GM12878 (cell line): ENCODE results near the gene LRRC23. TPM values are rescaled to one million over a fixed set of nuclear protein-coding genes. Genes with fewer than 3 reads are reported as not detected.

Source experiments
- ATF2 ChIP-seq: IDR thresholded peaks from 2 replicates; pipeline ENCODE4 v1.6.1; 2012; ENCODE audit warnings: low read length, inconsistent platforms
- CTCF ChIP-seq, 3 experiments: IDR thresholded peaks in 2 of 3; conservative IDR thresholded peaks in 1 of 3; 2 replicates each; pipeline ENCODE4 v1.5.1; 2011; ENCODE audit warnings: low read depth in 3 of 3, low read length in 3 of 3, mild to moderate bottlenecking in 3 of 3, control low read depth in 2 of 3, moderate library complexity in 2 of 3, inconsistent platforms in 1 of 3, mixed read lengths in 1 of 3; ENCODE audit not compliant: control insufficient read depth in 2 of 3, insufficient read depth in 1 of 3; ENCODE audit errors: extremely low read depth in 1 of 3
- CUX1 ChIP-seq: IDR thresholded peaks from 2 replicates; pipeline ENCODE4 v1.6.1; 2012; ENCODE audit warnings: improper control_type of control experiment, low read depth, low read length; ENCODE audit not compliant: insufficient replicate concordance
- HCFC1 ChIP-seq: fragments of 150-350 bp; IDR thresholded peaks from 2 replicates; pipeline ENCODE4 v1.6.1; 2014; ENCODE audit warnings: low read length
- HDAC6 ChIP-seq: fragments of 200-600 bp; sonication (generic); IDR thresholded peaks from one replicate; pipeline ENCODE4 v1.8.0; 2017; ENCODE audit warnings: antibody characterized with exemption; ENCODE audit not compliant: unreplicated experiment
- IRF3 ChIP-seq: fragments of 450-650 bp; IDR thresholded peaks from 2 replicates; pipeline ENCODE4 v1.6.1; 2014; ENCODE audit warnings: mild to moderate bottlenecking
- JUNB ChIP-seq: IDR thresholded peaks from 2 replicates; pipeline ENCODE4 v1.6.1; 2016; ENCODE audit warnings: antibody characterized with exemption, mild to moderate bottlenecking
- NBN ChIP-seq: fragments of 450-650 bp; IDR thresholded peaks from 2 replicates; pipeline ENCODE4 v1.6.1; 2016
- RELA ChIP-seq: fragments of 450-650 bp; IDR thresholded peaks from 2 replicates; pipeline ENCODE4 v1.8.0; 2014; ENCODE audit warnings: borderline replicate concordance; ENCODE audit not compliant: partially characterized antibody
- RELB ChIP-seq: fragments of 450-650 bp; IDR thresholded peaks from 2 replicates; pipeline ENCODE4 v1.6.1; 2017; ENCODE audit warnings: low read depth, mild to moderate bottlenecking, moderate library complexity
- SIN3A ChIP-seq: IDR thresholded peaks from 2 replicates; pipeline ENCODE4 v1.6.1; 2012; ENCODE audit warnings: low read depth, low read length, improper control_type of control experiment
- SPI1 ChIP-seq: IDR thresholded peaks from 2 replicates; pipeline ENCODE4 v1.6.1; 2011; ENCODE audit warnings: low read depth, mild to moderate bottlenecking, low read length, moderate library complexity, borderline replicate concordance; ENCODE audit not compliant: insufficient read depth
- SREBF1 ChIP-seq: IDR thresholded peaks from 2 replicates; pipeline ENCODE4 v1.6.1; 2012; ENCODE audit warnings: mild to moderate bottlenecking, low read length
- SUPT20H ChIP-seq: IDR thresholded peaks from 2 replicates; pipeline ENCODE4 v1.6.1; 2011; ENCODE audit warnings: low read depth, mild to moderate bottlenecking, low read length, moderate library complexity, borderline replicate concordance; ENCODE audit not compliant: control insufficient read depth
- WRNIP1 ChIP-seq: IDR thresholded peaks from 2 replicates; pipeline ENCODE4 v1.6.1; 2011; ENCODE audit warnings: low read depth, low read length, improper control_type of control experiment, borderline replicate concordance
- YY1 ChIP-seq: IDR thresholded peaks from 2 replicates; pipeline ENCODE4 v1.6.1; 2011; ENCODE audit warnings: low read depth, mild to moderate bottlenecking, low read length
- ZNF207 ChIP-seq: fragments of 450-650 bp; IDR thresholded peaks from 2 replicates; pipeline ENCODE4 v1.6.1; 2014; ENCODE audit warnings: antibody characterized with exemption, mild to moderate bottlenecking, borderline replicate concordance
- polyA plus RNA-seq, 11 experiments: library from polyadenylated mRNA; depleted of rRNA in 4 of 11; unstranded in 6 of 11; stranded (reverse) in 5 of 11; fragments of >200 nt; fragmentation: Nextera tagmentation in 4 of 11; fragmentation: Illumina TruSeq in 1 of 11; extraction: Ambion mirVana in 4 of 11; extraction: Trizol in 1 of 11; gene quantifications; 1 replicate in 1 of 11; 2 replicates in 10 of 11; pipeline versions ENCODE4 v1.2.1 to v1.2.3, GENCODE V29; 2011 to 2016; ENCODE audit warnings: inconsistent platforms in 2 of 11, missing spikeins in 2 of 11, low read depth in 1 of 11
- total RNA-seq, 4 experiments: library from RNA; depleted of rRNA in 3 of 4; stranded (reverse); fragments of >200 nt in 3 of 4; fragmentation: Illumina TruSeq in 1 of 4; extraction: Trizol in 1 of 4; gene quantifications; 2 replicates each; pipeline versions ENCODE4 v1.2.1 to v1.2.3, GENCODE V29; 2013 to 2021

LRRC23 gene
- total and polyA plus RNA-seq, 10 of the 15 experiments (the other 5 are each of a cell fraction or from before 2014, with no cell fraction given): 1.4 to 6.9 (median 3.4) TPM

GRCh38 chr12:6890789-6891645 lies 13.6 kb upstream of the LRRC23 start (continued):
- no peak for TF ChIP-seq CUX1
- peak; percentile 68 for TF ChIP-seq ZNF207
- TF ChIP-seq WRNIP1: no peak
- peak; percentile 38 for TF ChIP-seq HCFC1
- no peak for TF ChIP-seq SUPT20H
- TF ChIP-seq SIN3A: 0 out of 2 replicates have a peak, but pooled peaks have one; percentile 43
- peak; percentile 94 for TF ChIP-seq RELA
- TF ChIP-seq ATF2: no peak
- no peak for TF ChIP-seq SPI1
- no peak for TF ChIP-seq HDAC6
- peak; percentile 32; the same call in 1 of the 2 replicates for TF ChIP-seq RELB
- peak; percentile 30; the same call in 1 of the 2 replicates for TF ChIP-seq IRF3
- TF ChIP-seq YY1: peak; percentile 82
- peak; percentile 71 to 96 (median 80); a peak in 5 of 6 replicates for TF ChIP-seq CTCF (IDR thresholded peaks at IDR 0.05 in 2 of 3, conservative IDR thresholded peaks at IDR 0.05 in 1 of 3; ENCODE audit: control insufficient read depth in 2 of 3, extremely low read depth in 1 of 3, insufficient read depth in 1 of 3, low read depth in 3 of 3, low read length in 3 of 3)
- no peak for TF ChIP-seq JUNB
- TF ChIP-seq NBN: peak; percentile 23
- no peak for TF ChIP-seq SREBF1
